HG02571 (cell line): ENCODE measurements around the gene DAPK2.

Experiments used
- ATAC-seq: cut with Tn5 transposase; IDR thresholded peaks from one replicate; pipeline ENCODE4 v1.9.1; 2021; ENCODE audit warnings: mild to moderate bottlenecking, moderate library complexity; ENCODE audit not compliant: unreplicated experiment

The DAPK2 gene

GRCh38 chr15:63879211-63879610 lies 167.1 kb downstream of the DAPK2 start:
- no peak for ATAC-seq

- ATAC-seq: no peak
Measured at GRCh38 chr15:63877713-63878271, 168.5 kb downstream of the DAPK2 start.

- ATAC-seq: no peak
Measured at GRCh38 chr15:63876085-63876662, 170.1 kb downstream of the DAPK2 start.

GRCh38 chr15:63874616-63875015 lies 171.7 kb downstream of the DAPK2 start:
- no peak for ATAC-seq

GRCh38 chr15:63872759-63873510 lies 173.3 kb downstream of the DAPK2 start:
- ATAC-seq: no peak

GRCh38 chr15:63870487-63871209 lies 175.6 kb downstream of the DAPK2 start:
- ATAC-seq: no peak

GRCh38 chr15:63870043-63870394 lies 176.3 kb downstream of the DAPK2 start:
- ATAC-seq: no peak

- ATAC-seq: no peak
Measured at GRCh38 chr15:63869371-63870042, 176.8 kb downstream of the DAPK2 start.

GRCh38 chr15:63864186-63864585 lies 182.1 kb downstream of the DAPK2 start:
- no peak for ATAC-seq

GRCh38 chr15:63861946-63862517 lies 184.3 kb downstream of the DAPK2 start:
- no peak for ATAC-seq

GRCh38 chr15:63860555-63860954 lies 185.7 kb downstream of the DAPK2 start:
- ATAC-seq: no peak

- ATAC-seq: no peak
Measured at GRCh38 chr15:63860155-63860554, 186.1 kb downstream of the DAPK2 start.

GRCh38 chr15:63858881-63859280 lies 187.4 kb downstream of the DAPK2 start:
- ATAC-seq: no peak

GRCh38 chr15:63858448-63858847 lies 187.8 kb downstream of the DAPK2 start:
- ATAC-seq: no peak

- ATAC-seq: no peak
Measured at GRCh38 chr15:63857461-63857856, 188.8 kb downstream of the DAPK2 start.
